ENCODE data around the gene PRDM16. TPM values are rescaled to one million over a fixed set of nuclear protein-coding genes. Genes with fewer than 3 reads are reported as not detected.

Gene PRDM16
- total RNA-seq, 1 donor from 2014 or later, result 5.6 TPM

DNA sequence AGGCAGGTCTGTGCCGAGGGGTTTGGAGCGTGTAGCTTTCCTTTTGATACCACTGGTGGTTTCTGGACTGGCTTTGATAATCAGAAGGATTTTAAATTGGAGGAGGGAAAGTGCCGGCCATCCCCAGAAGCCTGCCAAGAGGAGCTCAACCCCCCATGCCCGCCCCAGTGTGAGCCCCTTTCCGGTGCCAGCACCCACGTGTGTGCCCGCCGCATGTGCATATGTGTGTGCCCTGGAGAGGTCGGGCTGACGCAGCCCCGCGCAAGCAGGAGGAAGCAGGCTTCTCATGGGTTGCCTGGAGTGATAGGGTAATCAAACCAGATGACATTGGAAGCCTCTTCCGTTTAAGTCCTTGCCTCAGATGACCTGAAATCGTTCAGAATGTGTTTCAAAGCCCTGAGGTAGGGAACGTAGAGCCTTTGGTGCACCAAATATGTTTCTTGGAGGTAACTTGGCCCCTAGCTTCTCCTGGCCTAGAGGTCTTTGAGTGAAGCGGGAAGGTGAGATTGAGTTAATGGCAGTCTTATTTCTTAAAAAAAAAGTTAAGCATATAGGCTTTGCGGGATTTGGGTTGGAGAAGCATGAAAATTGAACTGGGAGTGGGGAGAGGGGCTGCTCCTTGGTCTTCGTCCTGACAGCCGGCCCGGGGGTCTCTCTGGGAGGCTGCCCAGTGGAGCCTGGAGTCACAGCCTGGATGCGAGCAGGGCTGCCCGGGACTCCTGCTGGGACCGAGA lies 351.4 kb downstream of the PRDM16 start:
- peaks cover 54% of the 10 kb centered on the region for H3K27me3 ChIP-seq (ENCODE audit: control insufficient read depth, insufficient read depth, low read length)

GRCh38 chr1:3422638-3423037 lies 353.6 kb downstream of the PRDM16 start:
- Histone ChIP-seq H3K27me3 (ENCODE audit: control insufficient read depth, insufficient read depth, low read length) (peaks cover 49% of the 10 kb centered on the region), H3K4me3 (ENCODE audit: low read depth, low read length) (no peak overlapping the region)
- TF ChIP-seq CTCF (IDR thresholded peaks at IDR 0.05; ENCODE audit: insufficient read depth, low read length, poor library complexity, severe bottlenecking), result no peak

More for the DNA sequence above, 351.4 kb downstream of the PRDM16 start:
- TF ChIP-seq CTCF (IDR thresholded peaks at IDR 0.05; ENCODE audit: insufficient read depth, low read length, poor library complexity, severe bottlenecking), result no peak
- H3K4me3 ChIP-seq (ENCODE audit: low read depth, low read length), result no peak overlapping the region
- H3K36me3 ChIP-seq (ENCODE audit: control insufficient read depth, insufficient read depth, low read length), result no peaks in the 10 kb centered on the region
- no peak for DNase-seq (ENCODE audit: low read depth)

GRCh38 chr1:3423245-3423829 lies 354.3 kb downstream of the PRDM16 start:
- H3K4me3 ChIP-seq (ENCODE audit: low read depth, low read length), result no peak overlapping the region

More at GRCh38 chr1:3422638-3423037, 353.6 kb downstream of the PRDM16 start:
- H3K36me3 ChIP-seq (ENCODE audit: control insufficient read depth, insufficient read depth, low read length), result no peaks in the 10 kb centered on the region
- no peak for DNase-seq (ENCODE audit: low read depth)

GRCh38 chr1:3423896-3424611 lies 355.1 kb downstream of the PRDM16 start:
- peaks cover 47% of the 10 kb centered on the region for H3K27me3 ChIP-seq (ENCODE audit: control insufficient read depth, insufficient read depth, low read length)
- TF ChIP-seq CTCF (IDR thresholded peaks at IDR 0.05; ENCODE audit: insufficient read depth, low read length, poor library complexity, severe bottlenecking), result no peak
- no peaks in the 10 kb centered on the region for H3K36me3 ChIP-seq (ENCODE audit: control insufficient read depth, insufficient read depth, low read length)
- H3K4me3 ChIP-seq (ENCODE audit: low read depth, low read length), result no peak overlapping the region
- no peak for DNase-seq (ENCODE audit: low read depth)

More at GRCh38 chr1:3423245-3423829, 354.3 kb downstream of the PRDM16 start:
- DNase-seq (ENCODE audit: low read depth), result no peak
- TF ChIP-seq CTCF (IDR thresholded peaks at IDR 0.05; ENCODE audit: insufficient read depth, low read length, poor library complexity, severe bottlenecking), result no peak
- Histone ChIP-seq H3K36me3 (ENCODE audit: control insufficient read depth, insufficient read depth, low read length) (no peaks in the 10 kb centered on the region), H3K27me3 (ENCODE audit: control insufficient read depth, insufficient read depth, low read length) (peaks cover 49% of the 10 kb centered on the region)

DNA sequence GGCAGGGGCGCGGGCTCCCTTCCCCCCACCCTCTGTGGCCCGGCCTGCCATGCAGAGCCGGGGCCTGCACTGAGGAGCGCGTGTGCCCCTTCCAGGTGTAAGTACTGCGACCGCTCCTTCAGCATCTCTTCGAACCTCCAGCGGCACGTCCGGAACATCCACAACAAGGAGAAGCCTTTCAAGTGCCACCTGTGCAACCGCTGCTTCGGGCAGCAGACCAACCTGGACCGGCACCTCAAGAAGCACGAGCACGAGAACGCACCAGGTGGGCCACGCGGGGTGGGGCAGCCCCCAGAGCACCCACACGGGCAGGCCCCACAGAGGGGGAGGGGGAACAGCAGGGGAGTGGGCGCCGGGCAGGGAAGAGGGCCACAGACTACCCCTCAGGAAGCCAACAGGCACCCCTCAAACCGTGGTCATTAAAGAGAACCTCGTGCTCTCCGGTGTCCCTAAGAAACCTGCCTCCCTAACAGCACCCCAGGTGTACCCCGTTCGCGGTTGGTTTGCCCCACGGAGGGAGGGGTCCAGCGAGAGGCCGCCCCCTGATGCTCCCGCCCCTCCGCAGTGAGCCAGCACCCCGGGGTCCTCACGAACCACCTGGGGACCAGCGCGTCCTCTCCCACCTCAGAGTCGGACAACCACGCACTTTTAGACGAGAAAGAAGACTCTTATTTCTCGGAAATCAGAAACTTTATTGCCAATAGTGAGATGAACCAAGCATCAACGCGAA lies 356.6 kb downstream of the PRDM16 start:
- no peak for TF ChIP-seq CTCF (IDR thresholded peaks at IDR 0.05; ENCODE audit: insufficient read depth, low read length, poor library complexity, severe bottlenecking)
- Histone ChIP-seq H3K4me3 (ENCODE audit: low read depth, low read length) (no peak overlapping the region), H3K27me3 (ENCODE audit: control insufficient read depth, insufficient read depth, low read length) (peaks cover 38% of the 10 kb centered on the region), H3K36me3 (ENCODE audit: control insufficient read depth, insufficient read depth, low read length) (no peaks in the 10 kb centered on the region)
- DNase-seq (ENCODE audit: low read depth), result no peak

Data from kidney epithelial cell (primary cell).